NCI-H2107 (cell line): ENCODE results near the gene ADCY9.
A peak's percentile ranks its signal among the peaks of the same experiment; 100 is the strongest.

ENCODE experiments used
- DNase-seq: peaks from one replicate; lab custom pipeline; 2025; lab: John Stamatoyannopoulos, UW

The ADCY9 gene

GRCh38 chr16:4003576-4003975, 112.7 kb downstream of the ADCY9 start:
- DNase-seq: no peak

GRCh38 chr16:4003166-4003565, 113.1 kb downstream of the ADCY9 start:
- no peak for DNase-seq

GRCh38 chr16:4002121-4002520, 114.1 kb downstream of the ADCY9 start:
- DNase-seq: no peak

GRCh38 chr16:3999479-4000325, 116.5 kb downstream of the ADCY9 start:
- DNase-seq: no peak

- DNase-seq: no peak
Observed at GRCh38 chr16:3998793-3999478, 117.3 kb downstream of the ADCY9 start.

- no peak for DNase-seq
Observed at GRCh38 chr16:3997231-3997841, 118.9 kb downstream of the ADCY9 start.

- DNase-seq: no peak
Observed at GRCh38 chr16:3995001-3995400, 121.2 kb downstream of the ADCY9 start.

GRCh38 chr16:3993052-3993785, 123.0 kb downstream of the ADCY9 start:
- DNase-seq: no peak

GRCh38 chr16:3992297-3993051, 123.8 kb downstream of the ADCY9 start:
- no peak for DNase-seq

GRCh38 chr16:3988824-3989223, 127.4 kb downstream of the ADCY9 start:
- no peak for DNase-seq

- no peak for DNase-seq
Observed at GRCh38 chr16:3988011-3988410, 128.2 kb downstream of the ADCY9 start.

GRCh38 chr16:3987231-3987630, 129.0 kb downstream of the ADCY9 start:
- no peak for DNase-seq

GRCh38 chr16:3986235-3986544, 130.1 kb downstream of the ADCY9 start:
- no peak for DNase-seq

- no peak for DNase-seq
Observed at GRCh38 chr16:3984111-3985060, 131.9 kb downstream of the ADCY9 start.

- DNase-seq: peak; percentile 35
Observed at GRCh38 chr16:3983081-3983520, 133.1 kb downstream of the ADCY9 start.

- DNase-seq: no peak
Observed at GRCh38 chr16:3982216-3982615, 134.0 kb downstream of the ADCY9 start.

- DNase-seq: no peak
Observed at GRCh38 chr16:3980253-3981111, 135.8 kb downstream of the ADCY9 start.

GRCh38 chr16:3979518-3979917, 136.7 kb downstream of the ADCY9 start:
- no peak for DNase-seq

- no peak for DNase-seq
Observed at GRCh38 chr16:3979070-3979469, 137.2 kb downstream of the ADCY9 start.

- no peak for DNase-seq
Observed at GRCh38 chr16:3977376-3977775, 138.9 kb downstream of the ADCY9 start.
